PFSK-1 (cell line): ENCODE measurements around the gene CHPT1.

Experiments
- FOXP2 ChIP-seq: optimal IDR thresholded peaks from 2 replicates; pipeline ENCODE3; 2011; ENCODE audit warnings: borderline replicate concordance, control low read depth, inconsistent platforms; ENCODE audit not compliant: insufficient read depth; ENCODE audit errors: extremely low read length, extremely low read depth
- POLR2AphosphoS5 ChIP-seq: IDR thresholded peaks from 2 replicates; pipeline ENCODE4 v1.6.1; 2012; ENCODE audit warnings: low read depth, mild to moderate bottlenecking, control low read depth, low read length, moderate library complexity
- SIN3A ChIP-seq: IDR thresholded peaks from 2 replicates; pipeline ENCODE4 v1.6.1; 2012; ENCODE audit warnings: mild to moderate bottlenecking, low read length, moderate library complexity, borderline replicate concordance; ENCODE audit not compliant: insufficient read depth
- TAF1 ChIP-seq: IDR thresholded peaks from 2 replicates; pipeline ENCODE4 v1.6.1; 2012; ENCODE audit warnings: low read length, control low read depth, borderline replicate concordance; ENCODE audit not compliant: insufficient read depth
- TF ChIP-seq, protein P1 (sequence below), 2 experiments: IDR thresholded peaks; 2 replicates each; pipeline versions ENCODE4 v1.6.1 to v1.8.0; 2011 to 2012; ENCODE audit warnings: low read depth in 2 of 2, low read length in 2 of 2, control low read depth in 1 of 2, inconsistent platforms in 1 of 2, mild to moderate bottlenecking in 1 of 2, moderate library complexity in 1 of 2; ENCODE audit not compliant: insufficient read depth in 1 of 2

The CHPT1 gene

DNA sequence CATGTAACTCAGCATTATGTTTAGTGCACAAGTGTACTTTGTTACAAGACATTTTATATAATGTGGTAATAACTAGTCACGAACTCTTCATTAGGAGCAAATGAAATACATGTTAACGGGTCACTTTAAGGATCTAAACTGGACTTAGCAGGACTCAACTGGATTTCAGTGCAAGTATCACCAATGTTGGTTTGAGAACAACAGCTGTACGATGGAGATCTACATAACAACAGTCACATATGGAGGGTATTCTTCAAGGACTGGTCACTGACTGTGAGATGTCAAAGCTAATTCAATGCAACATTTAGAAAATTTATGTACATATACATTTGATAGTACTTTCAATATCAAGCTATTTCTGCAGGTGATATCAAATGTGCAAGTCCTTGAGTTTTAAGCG, 64.3 kb downstream of the CHPT1 start:
- TF ChIP-seq FOXP2 = no peak
- TF ChIP-seq POLR2AphosphoS5 = no peak
- TF ChIP-seq, protein P1, sequence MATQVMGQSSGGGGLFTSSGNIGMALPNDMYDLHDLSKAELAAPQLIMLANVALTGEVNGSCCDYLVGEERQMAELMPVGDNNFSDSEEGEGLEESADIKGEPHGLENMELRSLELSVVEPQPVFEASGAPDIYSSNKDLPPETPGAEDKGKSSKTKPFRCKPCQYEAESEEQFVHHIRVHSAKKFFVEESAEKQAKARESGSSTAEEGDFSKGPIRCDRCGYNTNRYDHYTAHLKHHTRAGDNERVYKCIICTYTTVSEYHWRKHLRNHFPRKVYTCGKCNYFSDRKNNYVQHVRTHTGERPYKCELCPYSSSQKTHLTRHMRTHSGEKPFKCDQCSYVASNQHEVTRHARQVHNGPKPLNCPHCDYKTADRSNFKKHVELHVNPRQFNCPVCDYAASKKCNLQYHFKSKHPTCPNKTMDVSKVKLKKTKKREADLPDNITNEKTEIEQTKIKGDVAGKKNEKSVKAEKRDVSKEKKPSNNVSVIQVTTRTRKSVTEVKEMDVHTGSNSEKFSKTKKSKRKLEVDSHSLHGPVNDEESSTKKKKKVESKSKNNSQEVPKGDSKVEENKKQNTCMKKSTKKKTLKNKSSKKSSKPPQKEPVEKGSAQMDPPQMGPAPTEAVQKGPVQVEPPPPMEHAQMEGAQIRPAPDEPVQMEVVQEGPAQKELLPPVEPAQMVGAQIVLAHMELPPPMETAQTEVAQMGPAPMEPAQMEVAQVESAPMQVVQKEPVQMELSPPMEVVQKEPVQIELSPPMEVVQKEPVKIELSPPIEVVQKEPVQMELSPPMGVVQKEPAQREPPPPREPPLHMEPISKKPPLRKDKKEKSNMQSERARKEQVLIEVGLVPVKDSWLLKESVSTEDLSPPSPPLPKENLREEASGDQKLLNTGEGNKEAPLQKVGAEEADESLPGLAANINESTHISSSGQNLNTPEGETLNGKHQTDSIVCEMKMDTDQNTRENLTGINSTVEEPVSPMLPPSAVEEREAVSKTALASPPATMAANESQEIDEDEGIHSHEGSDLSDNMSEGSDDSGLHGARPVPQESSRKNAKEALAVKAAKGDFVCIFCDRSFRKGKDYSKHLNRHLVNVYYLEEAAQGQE (IDR thresholded peaks at IDR 0.05; ENCODE audit: insufficient read depth in 1 of 2, low read depth in 2 of 2, low read length in 2 of 2) = no peak
- TF ChIP-seq SIN3A = no peak
- TF ChIP-seq TAF1 = no peak

DNA sequence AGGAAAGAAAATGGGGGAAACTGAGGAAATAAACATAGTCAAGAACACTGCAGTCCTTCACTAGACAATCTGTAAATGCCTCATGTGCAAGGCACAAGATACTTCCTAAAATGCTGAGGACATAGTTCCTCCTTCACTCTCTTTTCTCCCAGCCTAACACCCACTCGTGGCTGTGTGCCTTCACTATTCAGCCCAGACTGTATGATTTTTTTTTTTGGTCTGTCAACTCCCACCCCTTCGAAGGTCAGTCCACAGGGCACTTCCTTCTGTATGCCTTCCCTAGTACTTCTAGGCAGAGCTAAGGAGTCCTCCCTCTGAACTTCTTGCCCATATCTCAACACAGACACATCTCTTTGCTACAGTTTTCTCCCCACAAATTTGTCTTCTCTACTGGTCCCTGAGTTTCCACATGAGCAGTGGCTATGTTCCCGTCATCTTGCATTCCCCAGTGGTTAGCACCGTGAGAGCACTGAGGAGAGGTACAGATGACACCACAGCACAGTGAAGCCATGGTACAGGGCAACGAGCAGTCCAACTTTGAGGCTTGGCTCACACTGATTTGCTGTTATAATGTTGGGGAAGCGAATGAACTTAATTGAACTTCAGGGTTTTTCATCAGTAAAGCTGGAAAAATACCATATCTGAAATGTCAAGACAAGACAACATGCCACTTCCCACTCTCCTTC, 65.9 kb downstream of the CHPT1 start:
- TF ChIP-seq POLR2AphosphoS5 (no peak), SIN3A (no peak), TAF1 (no peak), FOXP2 (no peak)
- TF ChIP-seq, protein P1 (IDR thresholded peaks at IDR 0.05; ENCODE audit: insufficient read depth in 1 of 2, low read depth in 2 of 2, low read length in 2 of 2) = no peak

DNA sequence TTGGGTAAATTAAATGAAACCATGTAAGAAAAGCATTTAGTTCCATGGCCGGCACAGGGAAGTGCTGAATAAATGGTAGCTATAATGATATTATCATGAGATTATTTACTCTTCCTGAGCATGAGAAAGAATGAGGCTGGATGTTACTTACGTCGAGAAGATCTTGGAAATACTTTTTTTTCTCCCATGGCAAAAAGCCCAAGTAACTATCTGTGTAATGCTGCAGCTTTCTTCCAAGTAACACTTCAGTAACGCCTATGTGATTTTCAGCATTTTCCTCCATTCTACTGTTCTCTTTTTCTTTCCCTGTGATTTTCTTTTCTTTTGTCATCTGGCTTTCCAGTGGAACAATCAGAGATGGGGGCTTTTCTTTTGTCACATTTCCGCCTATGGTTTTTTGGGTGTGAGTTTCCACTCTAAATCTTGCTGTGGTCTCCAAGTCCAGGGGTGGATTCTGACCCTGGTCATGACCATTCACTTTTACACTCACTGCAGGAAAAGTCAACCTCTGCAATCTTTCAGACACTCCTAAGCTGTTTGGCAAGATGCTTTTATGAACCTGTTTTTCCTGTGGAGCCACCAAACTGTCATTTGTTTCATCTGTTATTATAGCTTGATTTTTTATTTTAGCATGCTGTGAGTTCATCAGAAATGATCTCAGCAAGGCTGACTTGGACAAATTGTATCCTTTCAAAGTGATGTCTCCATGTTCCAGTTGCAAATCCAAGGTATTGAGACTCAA, 66.8 kb downstream of the CHPT1 start:
- TF ChIP-seq, protein P1 (IDR thresholded peaks at IDR 0.05; ENCODE audit: insufficient read depth in 1 of 2, low read depth in 2 of 2, low read length in 2 of 2) = no peak
- no peak for TF ChIP-seq FOXP2
- TF ChIP-seq TAF1 = no peak
- TF ChIP-seq POLR2AphosphoS5 = no peak
- no peak for TF ChIP-seq SIN3A

DNA sequence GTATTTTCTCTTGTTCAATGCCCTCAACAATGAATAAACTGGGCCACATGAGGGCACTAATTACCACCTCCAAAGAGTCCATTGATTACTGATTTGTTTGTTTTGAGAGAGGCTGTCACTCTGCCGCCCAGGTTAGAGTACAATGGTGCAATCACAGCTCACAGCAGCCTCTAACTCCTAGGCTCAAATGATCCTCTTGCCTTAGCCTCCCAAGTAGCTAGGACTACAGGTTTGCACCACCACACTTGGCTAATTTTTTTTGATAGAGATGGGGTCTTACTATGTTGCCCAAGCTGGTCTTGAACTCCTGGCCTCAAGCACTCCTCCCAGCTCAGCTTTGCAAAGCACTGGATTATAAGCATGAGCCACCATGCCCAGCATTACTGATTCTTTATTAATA, 70.1 kb downstream of the CHPT1 start:
- TF ChIP-seq SIN3A (no peak), FOXP2 (no peak), TAF1 (no peak), POLR2AphosphoS5 (no peak)
- TF ChIP-seq, protein P1 (IDR thresholded peaks at IDR 0.05; ENCODE audit: insufficient read depth in 1 of 2, low read depth in 2 of 2, low read length in 2 of 2) = no peak
